ENCODE results near the gene RBM4. TPM values are rescaled to one million over a fixed set of nuclear protein-coding genes. Genes with fewer than 3 reads are reported as not detected.
A peak's percentile ranks its signal among the peaks of the same experiment; 100 is the strongest.

Gene RBM4
- total and polyA plus RNA-seq, 2 experiments from 2014 or later, result 142 to 241 TPM

GRCh38 chr11:66619080-66619554, 19.4 kb upstream of the RBM4 start:
- DNase-seq (ENCODE audit: low read depth in 1 of 2, low spot score in 1 of 2), result peak; percentile 65 to 87
- TF ChIP-seq CTCF (IDR thresholded peaks at IDR 0.05; ENCODE audit: low read depth, low read length), result no peak
- peaks cover 10% of the 10 kb centered on the region for H3K36me3 ChIP-seq
- H3K27me3 ChIP-seq, result no peaks in the 10 kb centered on the region
- no peaks in the 10 kb centered on the region for H3K9me3 ChIP-seq (ENCODE audit: low read depth)
- H3K27ac ChIP-seq, result peak overlapping the region; percentile 81
- H3K4me1 ChIP-seq (ENCODE audit: low read depth), result peaks cover 32% of the 10 kb centered on the region
- H3K4me3 ChIP-seq, result peak overlapping the region; percentile 91

GRCh38 chr11:66624450-66624849, 14.1 kb upstream of the RBM4 start:
- Histone ChIP-seq H3K27me3 (no peaks in the 10 kb centered on the region), H3K36me3 (peaks cover 54% of the 10 kb centered on the region), H3K9me3 (ENCODE audit: low read depth) (no peaks in the 10 kb centered on the region), H3K4me1 (ENCODE audit: low read depth) (peaks cover 10% of the 10 kb centered on the region), H3K27ac (no peak overlapping the region), H3K4me3 (no peak overlapping the region)
- no peak for DNase-seq (ENCODE audit: low read depth in 1 of 2, low spot score in 1 of 2)
- TF ChIP-seq CTCF (IDR thresholded peaks at IDR 0.05; ENCODE audit: low read depth, low read length), result no peak

GRCh38 chr11:66625041-66625751, 13.3 kb upstream of the RBM4 start:
- DNase-seq (ENCODE audit: low read depth in 1 of 2, low spot score in 1 of 2), result no peak
- peaks cover 8% of the 10 kb centered on the region for H3K4me1 ChIP-seq (ENCODE audit: low read depth)
- TF ChIP-seq CTCF (IDR thresholded peaks at IDR 0.05; ENCODE audit: low read depth, low read length), result no peak
- H3K4me3 ChIP-seq, result no peak overlapping the region
- H3K27ac ChIP-seq, result no peak overlapping the region
- no peaks in the 10 kb centered on the region for H3K9me3 ChIP-seq (ENCODE audit: low read depth)
- no peaks in the 10 kb centered on the region for H3K27me3 ChIP-seq
- peaks cover 62% of the 10 kb centered on the region for H3K36me3 ChIP-seq

GRCh38 chr11:66625752-66626149, 12.8 kb upstream of the RBM4 start:
- no peak for DNase-seq (ENCODE audit: low read depth in 1 of 2, low spot score in 1 of 2)
- no peaks in the 10 kb centered on the region for H3K27me3 ChIP-seq
- no peak overlapping the region for H3K27ac ChIP-seq
- H3K4me1 ChIP-seq (ENCODE audit: low read depth), result peaks cover 8% of the 10 kb centered on the region
- H3K36me3 ChIP-seq, result peaks cover 62% of the 10 kb centered on the region
- H3K9me3 ChIP-seq (ENCODE audit: low read depth), result no peaks in the 10 kb centered on the region
- no peak for TF ChIP-seq CTCF (IDR thresholded peaks at IDR 0.05; ENCODE audit: low read depth, low read length)
- no peak overlapping the region for H3K4me3 ChIP-seq

GRCh38 chr11:66626382-66626781, 12.1 kb upstream of the RBM4 start:
- no peak for DNase-seq (ENCODE audit: low read depth in 1 of 2, low spot score in 1 of 2)
- Histone ChIP-seq H3K9me3 (ENCODE audit: low read depth) (no peaks in the 10 kb centered on the region), H3K4me3 (no peak overlapping the region), H3K27me3 (no peaks in the 10 kb centered on the region), H3K27ac (no peak overlapping the region), H3K4me1 (ENCODE audit: low read depth) (peaks cover 4% of the 10 kb centered on the region), H3K36me3 (peaks cover 62% of the 10 kb centered on the region)
- TF ChIP-seq CTCF (IDR thresholded peaks at IDR 0.05; ENCODE audit: low read depth, low read length), result no peak

Data from cardiac muscle cell (in vitro differentiated cells and primary cell).